LNCAP (cell line): ENCODE data around the gene PRICKLE1.

Experiments
- TF ChIP-seq, protein P1 (sequence below): fragments of 450-650 bp; IDR thresholded peaks from 2 replicates; pipeline ENCODE4 v1.5.1; 2017; ENCODE audit warnings: mild to moderate bottlenecking

The PRICKLE1 gene

DNA sequence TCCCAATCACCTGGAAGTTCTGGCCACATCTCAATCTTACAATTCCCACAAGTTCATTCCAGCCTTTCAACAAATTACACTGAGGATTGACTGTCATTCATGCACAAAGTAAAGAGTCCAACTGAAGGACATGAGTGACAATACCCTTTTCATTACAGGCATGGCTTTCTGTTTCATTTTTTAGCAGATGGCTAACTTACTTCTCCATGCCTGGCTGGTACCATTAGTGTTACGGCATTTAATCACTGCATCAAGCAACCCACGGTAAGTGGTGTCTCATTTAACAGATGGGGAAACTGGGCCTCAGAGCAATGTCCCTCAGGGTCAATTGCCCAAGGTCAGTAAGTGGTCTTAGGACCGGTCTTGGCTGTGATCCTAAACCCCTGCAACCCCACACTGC is 114.4 kb downstream of the PRICKLE1 start:
- TF ChIP-seq, protein P1, sequence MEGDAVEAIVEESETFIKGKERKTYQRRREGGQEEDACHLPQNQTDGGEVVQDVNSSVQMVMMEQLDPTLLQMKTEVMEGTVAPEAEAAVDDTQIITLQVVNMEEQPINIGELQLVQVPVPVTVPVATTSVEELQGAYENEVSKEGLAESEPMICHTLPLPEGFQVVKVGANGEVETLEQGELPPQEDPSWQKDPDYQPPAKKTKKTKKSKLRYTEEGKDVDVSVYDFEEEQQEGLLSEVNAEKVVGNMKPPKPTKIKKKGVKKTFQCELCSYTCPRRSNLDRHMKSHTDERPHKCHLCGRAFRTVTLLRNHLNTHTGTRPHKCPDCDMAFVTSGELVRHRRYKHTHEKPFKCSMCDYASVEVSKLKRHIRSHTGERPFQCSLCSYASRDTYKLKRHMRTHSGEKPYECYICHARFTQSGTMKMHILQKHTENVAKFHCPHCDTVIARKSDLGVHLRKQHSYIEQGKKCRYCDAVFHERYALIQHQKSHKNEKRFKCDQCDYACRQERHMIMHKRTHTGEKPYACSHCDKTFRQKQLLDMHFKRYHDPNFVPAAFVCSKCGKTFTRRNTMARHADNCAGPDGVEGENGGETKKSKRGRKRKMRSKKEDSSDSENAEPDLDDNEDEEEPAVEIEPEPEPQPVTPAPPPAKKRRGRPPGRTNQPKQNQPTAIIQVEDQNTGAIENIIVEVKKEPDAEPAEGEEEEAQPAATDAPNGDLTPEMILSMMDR = no peak

DNA sequence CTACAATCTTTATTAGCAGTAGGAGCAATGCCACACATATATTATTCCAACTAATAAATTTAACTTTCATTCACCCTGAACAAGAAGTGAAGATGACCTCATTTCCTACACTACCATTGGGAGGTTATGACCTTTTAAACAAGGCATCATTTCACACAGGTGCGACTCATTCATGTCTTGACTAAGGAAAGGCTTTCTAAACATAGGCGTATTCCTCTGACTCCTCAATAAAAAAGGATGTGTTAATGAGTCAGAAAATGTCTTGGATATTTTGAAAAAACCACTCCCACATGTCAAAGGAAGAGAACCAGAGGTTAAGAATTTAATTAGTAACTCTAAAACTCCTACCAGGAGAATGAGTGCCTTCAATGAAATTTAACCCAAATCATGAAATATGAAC is 115.2 kb downstream of the PRICKLE1 start:
- TF ChIP-seq, protein P1 = no peak

DNA sequence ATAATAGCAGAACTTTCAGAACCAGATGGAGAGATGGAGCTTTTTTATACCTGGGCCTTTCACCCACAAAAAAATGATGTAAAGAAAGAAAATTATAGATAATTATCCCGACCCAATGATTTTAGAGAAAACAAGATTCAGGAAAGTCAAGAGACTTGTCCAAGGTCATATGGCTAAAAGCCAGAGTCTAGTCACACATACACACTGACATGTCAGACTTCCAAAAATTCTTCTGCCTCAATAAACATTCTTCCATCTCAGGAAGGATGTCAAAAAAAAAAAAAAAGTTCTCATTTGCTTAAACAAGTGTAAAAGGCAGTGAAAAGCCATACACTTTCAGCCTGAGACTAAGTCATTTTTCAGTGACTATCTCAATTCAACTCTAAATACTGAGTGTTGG is 116.0 kb downstream of the PRICKLE1 start:
- TF ChIP-seq, protein P1 = no peak

DNA sequence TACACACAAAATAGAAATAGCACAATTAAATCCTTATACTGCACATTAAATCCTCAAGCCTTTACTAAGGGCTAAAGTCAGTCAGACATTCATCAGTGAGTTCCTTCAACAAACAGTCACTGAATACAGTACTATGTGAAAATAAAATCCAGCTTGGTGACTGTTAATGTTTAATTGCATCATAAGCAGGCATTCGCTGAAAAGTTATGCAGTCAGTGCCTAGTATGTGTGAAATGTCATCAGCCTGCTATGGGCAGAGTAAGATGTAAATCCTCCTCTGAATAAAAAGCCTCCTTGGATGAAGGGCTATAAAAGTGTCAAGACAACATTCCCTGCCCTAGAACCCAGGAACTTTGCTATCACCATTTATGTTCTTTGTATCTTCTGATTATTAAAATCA is 116.4 kb downstream of the PRICKLE1 start:
- TF ChIP-seq, protein P1 = no peak

DNA sequence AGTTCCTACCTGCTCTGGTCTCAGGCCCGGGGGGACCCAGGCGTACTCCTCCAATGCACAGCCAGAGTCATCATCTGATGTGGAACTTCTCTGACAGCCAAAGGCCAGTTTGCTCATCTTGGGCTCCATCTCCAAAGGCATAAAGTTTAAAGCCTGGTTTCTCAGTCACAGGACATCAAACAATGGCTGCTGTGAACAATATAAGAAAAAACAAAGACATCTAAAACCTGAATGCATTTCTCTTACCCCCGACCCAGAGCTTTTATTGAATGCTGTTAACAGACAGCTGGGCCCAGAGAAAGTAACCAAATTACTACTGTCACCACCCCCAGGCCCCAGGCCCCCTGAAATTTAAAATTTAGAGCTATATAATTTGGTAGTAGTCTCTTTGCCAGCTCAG is 117.2 kb downstream of the PRICKLE1 start:
- TF ChIP-seq, protein P1 = no peak

DNA sequence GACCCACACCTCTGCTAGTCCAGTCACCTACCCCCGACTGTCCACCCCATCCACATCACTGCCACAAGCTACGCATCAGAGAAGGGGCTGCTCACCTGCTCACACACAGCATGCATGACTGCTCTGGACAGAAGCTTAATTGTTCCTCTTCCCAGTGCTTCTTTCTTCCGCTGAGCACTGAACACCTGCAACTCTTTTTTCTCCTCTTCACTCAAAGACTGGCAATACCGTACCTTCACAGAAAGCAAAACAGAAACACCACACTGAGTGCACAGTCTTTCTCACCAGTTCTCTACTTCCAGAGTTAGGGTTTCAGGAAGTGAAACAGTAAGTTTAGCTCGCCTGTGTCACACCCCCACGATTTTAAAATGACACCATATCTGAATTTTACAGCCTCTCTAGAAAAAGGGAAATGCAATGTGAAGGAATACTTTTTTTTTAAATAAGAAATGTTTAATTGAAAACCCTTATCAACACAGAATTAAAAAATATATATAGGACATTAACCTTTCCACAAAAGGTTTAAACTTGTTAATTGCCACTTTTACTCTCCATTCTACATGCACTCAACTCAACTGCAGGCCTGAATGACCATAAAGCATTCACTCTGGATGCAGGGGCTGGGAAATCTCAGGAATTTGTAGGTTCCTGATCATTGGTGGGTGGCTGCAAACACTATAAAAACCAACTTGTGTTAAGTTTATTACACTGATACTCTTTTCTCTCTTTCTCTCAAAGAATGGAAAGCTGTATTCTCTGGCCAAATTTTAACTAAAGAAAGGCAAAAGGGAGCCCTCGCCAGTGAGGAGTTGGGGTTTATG is 120.0 kb downstream of the PRICKLE1 start:
- TF ChIP-seq, protein P1 = no peak

DNA sequence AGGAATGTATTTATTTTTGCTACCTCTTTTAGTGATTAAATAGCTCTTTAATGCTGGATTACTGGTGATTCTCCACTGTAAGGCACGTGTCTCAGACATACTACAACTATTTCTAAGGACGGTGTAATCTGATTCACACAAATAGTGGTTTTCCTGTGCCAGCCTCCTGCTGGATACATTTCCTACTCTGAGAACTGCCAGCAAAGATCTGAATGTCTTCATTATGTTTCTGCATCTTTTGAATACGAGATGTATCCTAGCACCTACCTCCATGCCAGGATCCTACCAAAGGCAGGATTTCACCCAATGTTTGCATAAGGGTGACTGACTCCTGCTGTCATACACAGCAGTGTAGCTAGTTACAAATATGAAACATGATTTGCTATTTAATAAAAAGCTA is 120.6 kb downstream of the PRICKLE1 start:
- TF ChIP-seq, protein P1 = no peak
